Thyroid gland (tissue), 4 donors: ENCODE data around the gene ARFGEF2.

Source experiments
- POLR2A ChIP-seq, 2 donors: fragments of 450-650 bp; IDR thresholded peaks; one replicate each; pipeline ENCODE4 v1.6.1; 2017; ENCODE audit warnings: antibody characterized with exemption in 2 of 2, mild to moderate bottlenecking in 2 of 2, moderate library complexity in 1 of 2
- TF ChIP-seq, protein P1 (sequence below), 6 experiments: fragments of 200-600 bp in 3 of 6; fragments of 450-650 bp in 3 of 6; sonication (generic) in 3 of 6; IDR thresholded peaks; one replicate each; pipeline ENCODE4 v1.5.1; 2016 to 2019; ENCODE audit warnings: antibody characterized with exemption in 6 of 6, mild to moderate bottlenecking in 2 of 6, inconsistent platforms in 1 of 6, moderate library complexity in 1 of 6

DNA sequence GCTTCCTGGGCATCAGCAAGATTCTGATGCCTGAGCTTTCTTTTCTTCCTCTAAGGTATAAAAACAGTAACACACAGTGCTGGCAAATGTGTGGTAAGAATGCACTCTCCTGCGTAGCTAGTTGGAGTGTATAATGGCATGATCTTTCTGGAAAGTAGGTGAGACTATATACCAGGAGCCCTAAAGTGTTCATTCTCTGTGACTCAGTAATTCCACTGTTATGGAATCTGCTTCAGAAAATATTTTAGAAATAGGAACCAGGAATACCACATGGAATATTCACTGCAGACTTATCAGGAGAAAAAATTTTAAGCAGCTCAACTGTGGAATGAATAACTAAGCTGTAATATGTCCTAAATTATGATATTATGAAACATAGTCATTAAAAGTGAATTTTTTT lies 107.7 kb downstream of the ARFGEF2 start:
- no peak for TF ChIP-seq POLR2A (IDR thresholded peaks at IDR 0.05)
- TF ChIP-seq, protein P1, sequence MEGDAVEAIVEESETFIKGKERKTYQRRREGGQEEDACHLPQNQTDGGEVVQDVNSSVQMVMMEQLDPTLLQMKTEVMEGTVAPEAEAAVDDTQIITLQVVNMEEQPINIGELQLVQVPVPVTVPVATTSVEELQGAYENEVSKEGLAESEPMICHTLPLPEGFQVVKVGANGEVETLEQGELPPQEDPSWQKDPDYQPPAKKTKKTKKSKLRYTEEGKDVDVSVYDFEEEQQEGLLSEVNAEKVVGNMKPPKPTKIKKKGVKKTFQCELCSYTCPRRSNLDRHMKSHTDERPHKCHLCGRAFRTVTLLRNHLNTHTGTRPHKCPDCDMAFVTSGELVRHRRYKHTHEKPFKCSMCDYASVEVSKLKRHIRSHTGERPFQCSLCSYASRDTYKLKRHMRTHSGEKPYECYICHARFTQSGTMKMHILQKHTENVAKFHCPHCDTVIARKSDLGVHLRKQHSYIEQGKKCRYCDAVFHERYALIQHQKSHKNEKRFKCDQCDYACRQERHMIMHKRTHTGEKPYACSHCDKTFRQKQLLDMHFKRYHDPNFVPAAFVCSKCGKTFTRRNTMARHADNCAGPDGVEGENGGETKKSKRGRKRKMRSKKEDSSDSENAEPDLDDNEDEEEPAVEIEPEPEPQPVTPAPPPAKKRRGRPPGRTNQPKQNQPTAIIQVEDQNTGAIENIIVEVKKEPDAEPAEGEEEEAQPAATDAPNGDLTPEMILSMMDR (IDR thresholded peaks at IDR 0.05), result no peak
